Measurements from ENCODE around the gene LRRK2.

Gene LRRK2

DNA sequence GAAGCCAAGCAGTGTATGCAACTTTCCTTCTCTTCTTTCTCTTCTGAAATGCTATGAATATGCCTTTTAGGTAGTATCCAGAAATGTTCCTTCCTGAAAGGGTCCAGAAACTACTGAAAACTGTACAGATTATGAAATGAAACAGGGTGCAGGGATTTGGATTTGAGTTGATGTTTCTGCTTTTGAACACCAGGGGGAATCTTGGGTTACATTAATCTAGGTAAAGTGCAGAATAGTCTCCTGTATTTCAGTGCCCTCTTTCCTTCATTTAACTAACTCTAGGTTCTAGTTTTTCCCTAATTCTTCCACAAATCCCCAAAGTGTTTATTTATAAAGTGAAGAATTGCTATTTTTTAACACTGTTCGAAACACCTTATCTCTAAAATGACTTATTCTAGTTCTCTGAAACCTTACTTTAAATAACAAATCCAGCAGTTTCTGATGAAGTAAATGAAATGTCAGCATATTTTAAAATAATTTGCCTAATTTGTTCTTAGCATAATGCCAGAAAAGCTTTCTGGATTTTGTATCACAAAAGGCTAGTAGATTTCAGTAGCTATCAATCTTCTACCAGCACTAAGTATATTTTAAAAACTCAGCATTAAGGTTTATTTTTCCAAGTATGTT is 111.9 kb downstream of the LRRK2 start:
- DNase-seq (ENCODE audit: low read depth, low spot score) = peak; percentile 12
- TF ChIP-seq, protein P1, sequence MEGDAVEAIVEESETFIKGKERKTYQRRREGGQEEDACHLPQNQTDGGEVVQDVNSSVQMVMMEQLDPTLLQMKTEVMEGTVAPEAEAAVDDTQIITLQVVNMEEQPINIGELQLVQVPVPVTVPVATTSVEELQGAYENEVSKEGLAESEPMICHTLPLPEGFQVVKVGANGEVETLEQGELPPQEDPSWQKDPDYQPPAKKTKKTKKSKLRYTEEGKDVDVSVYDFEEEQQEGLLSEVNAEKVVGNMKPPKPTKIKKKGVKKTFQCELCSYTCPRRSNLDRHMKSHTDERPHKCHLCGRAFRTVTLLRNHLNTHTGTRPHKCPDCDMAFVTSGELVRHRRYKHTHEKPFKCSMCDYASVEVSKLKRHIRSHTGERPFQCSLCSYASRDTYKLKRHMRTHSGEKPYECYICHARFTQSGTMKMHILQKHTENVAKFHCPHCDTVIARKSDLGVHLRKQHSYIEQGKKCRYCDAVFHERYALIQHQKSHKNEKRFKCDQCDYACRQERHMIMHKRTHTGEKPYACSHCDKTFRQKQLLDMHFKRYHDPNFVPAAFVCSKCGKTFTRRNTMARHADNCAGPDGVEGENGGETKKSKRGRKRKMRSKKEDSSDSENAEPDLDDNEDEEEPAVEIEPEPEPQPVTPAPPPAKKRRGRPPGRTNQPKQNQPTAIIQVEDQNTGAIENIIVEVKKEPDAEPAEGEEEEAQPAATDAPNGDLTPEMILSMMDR (IDR thresholded peaks at IDR 0.05; ENCODE audit: low read depth, low read length) = peak; percentile 56
- in situ Hi-C loops (cut with HindIII; ENCODE audit: low sequenced_read_pairs) = no loop called here

DNA sequence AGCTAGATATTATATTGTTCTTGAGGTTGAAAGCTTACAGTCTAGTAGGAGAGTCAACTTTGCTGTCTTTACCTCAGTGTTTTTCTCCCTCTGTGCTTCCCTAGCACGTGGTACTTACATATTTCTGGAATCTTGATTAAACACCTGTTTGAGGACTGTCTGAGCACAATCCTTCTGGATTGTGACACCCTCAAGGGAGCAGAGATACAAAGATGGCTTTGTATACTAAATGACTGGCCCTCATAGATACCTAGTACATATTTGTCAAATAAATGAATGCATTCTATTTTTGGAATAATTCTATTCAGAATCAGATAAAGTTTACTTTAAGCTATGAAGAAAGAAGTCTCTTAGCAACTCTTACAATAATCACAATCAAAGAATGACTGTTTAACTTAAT is 113.3 kb downstream of the LRRK2 start:
- TF ChIP-seq, protein P1 (IDR thresholded peaks at IDR 0.05; ENCODE audit: low read depth, low read length) = no peak
- DNase-seq (ENCODE audit: low read depth, low spot score) = no peak
- in situ Hi-C loops (cut with HindIII; ENCODE audit: low sequenced_read_pairs) = no loop called here
- H3K4me3 ChIP-seq (ENCODE audit: low read depth, low read length) = no peak overlapping the region

More for the DNA sequence above, 111.9 kb downstream of the LRRK2 start:
- no peak overlapping the region for H3K4me3 ChIP-seq (ENCODE audit: low read depth, low read length)

DNA sequence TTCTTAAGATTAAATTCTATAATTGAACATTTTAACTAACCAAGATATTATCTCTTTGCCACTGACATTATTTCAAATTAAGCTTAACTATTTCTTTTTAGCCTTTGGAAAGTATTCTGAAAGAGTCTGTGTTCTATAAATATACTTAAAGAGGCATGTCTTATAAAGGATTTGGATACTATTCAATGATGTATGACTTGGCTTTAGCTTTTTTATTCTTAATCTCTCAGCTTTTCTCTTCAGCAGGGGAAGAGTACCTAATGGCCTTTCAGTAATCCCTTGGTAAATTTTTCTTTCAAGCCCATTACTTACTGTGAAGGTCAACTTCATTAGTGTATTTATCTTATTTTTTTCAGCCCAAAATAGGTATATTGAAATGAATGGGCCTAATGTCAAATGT is 113.8 kb downstream of the LRRK2 start:
- H3K4me3 ChIP-seq (ENCODE audit: low read depth, low read length) = no peak overlapping the region
- TF ChIP-seq, protein P1 (IDR thresholded peaks at IDR 0.05; ENCODE audit: low read depth, low read length) = no peak
- in situ Hi-C loops (cut with HindIII; ENCODE audit: low sequenced_read_pairs) = no loop called here
- no peak for DNase-seq (ENCODE audit: low read depth, low spot score)

DNA sequence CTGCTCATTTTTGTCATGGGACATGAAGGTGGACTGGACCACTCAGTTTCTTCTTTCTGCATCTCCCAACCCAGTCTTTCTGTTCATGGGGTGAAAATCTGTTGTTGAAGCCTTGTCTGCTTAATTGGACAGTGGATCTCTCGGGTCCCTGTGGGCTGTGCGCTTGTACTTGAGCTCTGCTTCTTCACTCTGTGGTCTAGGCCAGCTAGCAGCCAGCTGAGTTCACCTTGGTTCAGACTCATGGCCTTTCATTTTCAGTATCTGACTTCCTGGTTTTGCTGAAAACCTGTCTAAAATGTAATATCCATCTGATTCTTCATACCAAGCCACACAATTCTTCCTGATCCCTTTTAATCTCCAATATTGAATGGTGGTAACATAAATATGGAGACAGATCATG is 117.2 kb downstream of the LRRK2 start:
- in situ Hi-C loops (cut with HindIII; ENCODE audit: low sequenced_read_pairs) = no loop called here
- TF ChIP-seq, protein P1 (IDR thresholded peaks at IDR 0.05; ENCODE audit: low read depth, low read length) = no peak
- no peak for DNase-seq (ENCODE audit: low read depth, low spot score)
- H3K4me3 ChIP-seq (ENCODE audit: low read depth, low read length) = no peak overlapping the region

DNA sequence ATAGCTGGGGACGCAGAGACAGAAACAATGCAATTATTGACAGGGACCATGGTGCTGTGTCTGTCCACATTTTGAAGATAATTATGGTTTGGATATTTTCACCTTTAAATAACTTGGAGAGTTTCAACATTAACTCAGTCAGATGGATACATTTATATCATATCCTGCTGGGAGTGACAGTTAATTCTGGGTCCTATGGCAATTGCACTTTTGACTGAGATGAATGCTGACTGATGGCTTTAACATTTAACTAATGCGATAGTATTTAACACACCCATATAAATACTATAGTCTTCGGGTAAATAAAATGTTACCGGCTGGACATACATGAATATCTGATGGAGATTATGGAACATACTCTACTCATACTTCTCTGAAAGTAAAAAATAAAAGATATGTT is 118.3 kb downstream of the LRRK2 start:
- H3K4me3 ChIP-seq (ENCODE audit: low read depth, low read length) = no peak overlapping the region
- TF ChIP-seq, protein P1 (IDR thresholded peaks at IDR 0.05; ENCODE audit: low read depth, low read length) = no peak
- in situ Hi-C loops (cut with HindIII; ENCODE audit: low sequenced_read_pairs) = no loop called here
- DNase-seq (ENCODE audit: low read depth, low spot score) = no peak

DNA sequence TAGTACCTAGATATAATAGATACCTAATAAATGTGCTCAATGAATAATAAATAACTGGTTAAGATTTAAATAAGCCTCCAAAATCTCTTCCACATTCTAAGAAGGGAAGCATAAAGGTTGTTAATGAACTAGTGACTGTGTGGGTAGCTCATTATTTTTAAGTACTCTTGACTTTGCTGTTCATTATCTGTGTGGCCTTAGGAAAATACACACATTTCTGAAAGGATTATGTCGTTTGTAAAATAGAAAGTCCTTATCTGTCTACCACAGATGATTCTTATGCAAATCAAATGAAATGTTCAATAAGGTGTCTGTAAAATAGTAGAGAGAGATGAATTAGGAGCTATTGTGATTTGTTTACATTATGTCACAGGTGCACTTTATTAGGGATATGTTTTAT is 119.5 kb downstream of the LRRK2 start:
- DNase-seq (ENCODE audit: low read depth, low spot score) = no peak
- H3K4me3 ChIP-seq (ENCODE audit: low read depth, low read length) = no peak overlapping the region
- TF ChIP-seq, protein P1 (IDR thresholded peaks at IDR 0.05; ENCODE audit: low read depth, low read length) = no peak
- in situ Hi-C loops (cut with HindIII; ENCODE audit: low sequenced_read_pairs) = no loop called here
